HEK293T (cell line): Measurements from ENCODE around the gene MFF.

Experiments
- CTCF ChIA-PET: fragments of 350-600 bp; formaldehyde crosslinking; extraction: SDS; loops from one replicate; lab custom pipeline; 2021; ENCODE audit warnings: antibody characterized with exemption, inconsistent platforms; lab: Yijun Ruan, JAX
- POLR2A ChIA-PET: fragments of 350-600 bp; formaldehyde crosslinking; extraction: SDS; loops from one replicate; lab custom pipeline; 2020; ENCODE audit warnings: antibody characterized with exemption, inconsistent platforms; lab: Yijun Ruan, JAX
- DNase-seq: peaks from one replicate; pipeline ENCODE4 v3.0.0; 2012; ENCODE audit warnings: mixed read lengths; ENCODE audit errors: extremely low spot score
- ARNT ChIP-seq: fragments of 450-650 bp; IDR thresholded peaks from 2 replicates; pipeline ENCODE4 v1.6.1; 2017; ENCODE audit warnings: mild to moderate bottlenecking
- BHLHE40 ChIP-seq: fragments of 450-650 bp; IDR thresholded peaks from 2 replicates; pipeline ENCODE4 v1.6.1; 2016; ENCODE audit warnings: mild to moderate bottlenecking, moderate library complexity, borderline replicate concordance
- CTBP1 ChIP-seq: fragments of 450-650 bp; IDR thresholded peaks from 2 replicates; pipeline ENCODE4 v1.6.1; 2016; ENCODE audit warnings: borderline replicate concordance
- ELF4 ChIP-seq: fragments of 450-650 bp; IDR thresholded peaks from 2 replicates; pipeline ENCODE4 v1.6.1; 2017; ENCODE audit warnings: antibody characterized with exemption
- FOXA1 ChIP-seq: fragments of 450-650 bp; IDR thresholded peaks from 2 replicates; pipeline ENCODE4 v1.6.1; 2016; ENCODE audit warnings: mild to moderate bottlenecking
- FOXK2 ChIP-seq: fragments of 450-650 bp; IDR thresholded peaks from 2 replicates; pipeline ENCODE4 v1.6.1; 2016; ENCODE audit warnings: mild to moderate bottlenecking
- FOXM1 ChIP-seq: fragments of 450-650 bp; IDR thresholded peaks from 2 replicates; pipeline ENCODE4 v1.6.1; 2017; ENCODE audit warnings: mild to moderate bottlenecking, borderline replicate concordance
- HDGF ChIP-seq: fragments of 450-650 bp; IDR thresholded peaks from 2 replicates; pipeline ENCODE4 v1.6.1; 2017; ENCODE audit warnings: antibody characterized with exemption, borderline replicate concordance
- L3MBTL2 ChIP-seq: fragments of 450-650 bp; conservative IDR thresholded peaks from 2 replicates; pipeline ENCODE4 v1.6.1; 2016; ENCODE audit warnings: mild to moderate bottlenecking
- LEF1 ChIP-seq: fragments of 450-650 bp; IDR thresholded peaks from 2 replicates; pipeline ENCODE4 v1.6.1; 2017; ENCODE audit warnings: mild to moderate bottlenecking, borderline replicate concordance
- NFRKB ChIP-seq: fragments of 450-650 bp; IDR thresholded peaks from 2 replicates; pipeline ENCODE4 v1.6.1; 2016; ENCODE audit warnings: mild to moderate bottlenecking, moderate library complexity
- SP1 ChIP-seq: fragments of 450-650 bp; IDR thresholded peaks from 2 replicates; pipeline ENCODE4 v1.6.1; 2017
- SUZ12 ChIP-seq: fragments of 450-650 bp; IDR thresholded peaks from 2 replicates; pipeline ENCODE4 v1.6.1; 2016; ENCODE audit warnings: mild to moderate bottlenecking
- TARDBP ChIP-seq: fragments of 450-650 bp; IDR thresholded peaks from 2 replicates; pipeline ENCODE4 v1.6.1; 2016
- ZNF384 ChIP-seq: fragments of 450-650 bp; IDR thresholded peaks from 2 replicates; pipeline ENCODE4 v1.6.1; 2016
- TF ChIP-seq, protein P1 (sequence below): fragments of 450-650 bp; IDR thresholded peaks from 2 replicates; pipeline ENCODE4 v1.6.1; 2016

MFF gene

GRCh38 chr2:227323818-227324217 lies 1.2 kb upstream of the MFF start:
- TF ChIP-seq ARNT (no peak), BHLHE40 (no peak), FOXA1 (no peak), HDGF (no peak), CTBP1 (no peak), NFRKB (no peak), FOXK2 (no peak)
- DNase-seq: no peak
- POLR2A ChIA-PET: no interaction called here
- CTCF ChIA-PET: no interaction called here

DNA sequence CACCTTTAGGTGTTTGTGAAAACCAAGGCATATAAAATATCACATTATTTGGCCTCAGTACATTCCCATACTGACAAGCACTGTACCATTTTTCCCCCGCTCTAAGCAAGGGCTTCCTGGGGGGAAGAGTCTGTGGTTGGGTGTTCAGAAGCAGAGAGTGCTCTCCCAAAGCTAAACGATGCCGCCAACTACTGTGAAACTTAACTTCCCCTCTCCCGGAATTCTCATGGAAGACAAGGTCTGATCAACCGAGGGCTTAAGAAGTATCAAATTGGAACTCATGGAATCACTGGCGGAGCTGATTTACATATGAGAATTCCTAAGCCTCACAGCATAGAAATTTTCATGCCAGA lies 433 bp upstream of the MFF start:
- TF ChIP-seq TARDBP (no peak), LEF1 (no peak), FOXK2 (no peak), ARNT (no peak), FOXM1 (no peak)
- ChIA-PET POLR2A (no interaction called here), CTCF (no interaction called here)
- DNase-seq: peak; percentile 25

DNA sequence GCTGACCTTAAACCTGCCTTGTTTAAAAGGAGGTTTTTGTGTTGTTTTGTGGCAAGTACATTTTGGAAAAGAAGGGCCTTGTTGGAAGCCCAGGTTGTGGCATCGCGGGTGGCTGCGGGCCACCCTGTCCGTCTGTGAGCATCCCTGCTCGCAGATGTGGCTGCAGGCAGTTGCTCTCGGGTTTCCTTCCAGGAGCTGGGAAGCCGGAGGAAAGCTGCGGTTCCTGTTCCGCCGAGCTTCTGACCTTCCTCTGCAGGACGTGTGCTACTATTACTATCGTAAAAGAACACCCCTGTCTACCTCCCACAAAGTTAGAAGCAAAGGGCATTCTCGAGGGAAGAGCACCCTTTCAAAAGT lies 766 bp downstream of the MFF start:
- TF ChIP-seq HDGF (no peak), ZNF384 (no peak), ARNT (no peak), FOXK2 (no peak), SUZ12 (no peak), ELF4 (no peak), TARDBP (no peak), FOXM1 (no peak), SP1 (no peak), L3MBTL2 (no peak), FOXA1 (no peak), LEF1 (no peak), CTBP1 (no peak)
- POLR2A ChIA-PET: no interaction called here
- peak; percentile 50 for DNase-seq
- CTCF ChIA-PET: interaction anchor here (0.6 kb wide), 1 partner anchor 1357 kb away, joined by 5 read pairs; no protein-coding TSS in a partner anchor

DNA sequence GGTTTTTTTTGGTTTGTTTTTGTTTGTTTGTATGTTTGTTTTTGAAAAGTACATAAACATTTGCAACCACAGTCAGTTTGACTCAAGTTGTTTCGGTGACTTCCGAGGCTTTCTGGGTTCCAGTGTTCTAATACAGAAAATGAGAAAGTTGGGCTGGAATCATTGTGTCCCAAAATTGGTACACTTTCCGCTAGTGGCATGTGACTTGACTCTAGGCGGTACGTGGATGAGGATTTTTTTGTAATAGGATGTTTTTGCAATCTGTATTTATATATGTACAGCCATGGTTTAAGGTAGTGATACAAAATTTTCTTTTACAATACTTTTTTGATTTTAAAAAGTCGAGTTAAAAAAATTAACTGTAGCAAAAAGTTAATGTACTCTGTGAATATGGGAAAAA lies 1.7 kb downstream of the MFF start:
- CTCF ChIA-PET: interaction anchor here (0.6 kb wide), 1 partner anchor 546 kb away, joined by 5 read pairs; no protein-coding TSS in a partner anchor

GRCh38 chr2:227335713-227336112 lies 10.7 kb downstream of the MFF start:
- ChIA-PET CTCF (no interaction called here), POLR2A (no interaction called here)
- DNase-seq: no peak
- TF ChIP-seq, protein P1, sequence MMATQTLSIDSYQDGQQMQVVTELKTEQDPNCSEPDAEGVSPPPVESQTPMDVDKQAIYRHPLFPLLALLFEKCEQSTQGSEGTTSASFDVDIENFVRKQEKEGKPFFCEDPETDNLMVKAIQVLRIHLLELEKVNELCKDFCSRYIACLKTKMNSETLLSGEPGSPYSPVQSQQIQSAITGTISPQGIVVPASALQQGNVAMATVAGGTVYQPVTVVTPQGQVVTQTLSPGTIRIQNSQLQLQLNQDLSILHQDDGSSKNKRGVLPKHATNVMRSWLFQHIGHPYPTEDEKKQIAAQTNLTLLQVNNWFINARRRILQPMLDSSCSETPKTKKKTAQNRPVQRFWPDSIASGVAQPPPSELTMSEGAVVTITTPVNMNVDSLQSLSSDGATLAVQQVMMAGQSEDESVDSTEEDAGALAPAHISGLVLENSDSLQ: no peak
- no peak for TF ChIP-seq ZNF384

More for the DNA sequence above, 1.7 kb downstream of the MFF start:
- POLR2A ChIA-PET: no interaction called here
- no peak for DNase-seq
- TF ChIP-seq FOXA1 (no peak), FOXM1 (no peak), LEF1 (no peak), ARNT (no peak), ZNF384 (no peak), SP1 (no peak), BHLHE40 (no peak), L3MBTL2 (no peak), SUZ12 (no peak), TARDBP (no peak), HDGF (no peak), FOXK2 (no peak), CTBP1 (no peak), ELF4 (no peak), NFRKB (no peak)
- TF ChIP-seq, protein P1: no peak

DNA sequence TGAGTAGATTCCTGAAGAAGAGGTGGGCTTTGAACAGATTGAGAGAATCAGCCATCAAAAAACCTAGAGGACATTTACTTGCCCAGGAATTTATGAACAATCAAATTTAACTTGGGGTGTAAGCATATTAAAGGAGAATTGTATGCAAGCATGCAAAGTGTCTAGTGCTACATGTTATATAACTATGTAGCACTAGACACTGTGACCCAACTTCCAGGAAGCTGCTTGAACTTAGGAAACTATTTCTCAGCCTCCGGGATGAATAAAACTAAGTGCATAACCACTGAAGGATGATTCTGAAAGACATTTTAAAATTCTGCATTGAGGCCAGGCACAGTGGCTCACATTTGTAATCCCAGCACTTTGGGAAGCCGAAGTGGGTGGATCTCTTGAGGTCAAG lies 12.4 kb downstream of the MFF start:
- TF ChIP-seq FOXK2 (no peak), HDGF (no peak)
- POLR2A ChIA-PET: no interaction called here
- no peak for DNase-seq
- CTCF ChIA-PET: no interaction called here

- CTCF ChIA-PET: interaction anchor here (0.6 kb wide), 1 partner anchor 319 kb away, joined by 3 read pairs; no protein-coding TSS in a partner anchor
- POLR2A ChIA-PET: no interaction called here
- TF ChIP-seq L3MBTL2 (no peak), CTBP1 (no peak)
- no peak for DNase-seq
These were observed 14.1 kb downstream of the MFF start for GRCh38 chr2:227339098-227339599.

DNA sequence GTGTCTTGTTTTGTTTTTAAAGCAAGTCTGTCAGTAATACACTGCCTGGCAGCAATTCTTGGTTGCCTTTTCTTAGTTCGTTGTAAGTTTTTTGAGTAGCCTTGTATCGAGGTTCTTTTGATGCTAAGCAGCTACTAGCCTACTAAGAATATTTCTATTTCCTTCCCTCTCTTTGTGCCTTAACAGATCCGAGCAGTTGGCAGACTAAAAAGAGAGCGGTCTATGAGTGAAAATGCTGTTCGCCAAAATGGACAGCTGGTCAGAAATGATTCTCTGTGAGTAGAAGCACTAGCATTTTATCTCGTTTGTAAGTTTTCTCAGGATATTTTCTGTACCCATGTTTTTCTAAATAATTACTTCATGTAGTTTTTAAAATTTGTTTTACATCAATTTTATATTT lies 15.1 kb downstream of the MFF start:
- TF ChIP-seq LEF1: no peak
- no peak for TF ChIP-seq FOXM1
- no peak for TF ChIP-seq CTBP1
- no peak for TF ChIP-seq ZNF384
- no peak for TF ChIP-seq FOXK2
- TF ChIP-seq ARNT: no peak
- no peak for TF ChIP-seq FOXA1
- no peak for TF ChIP-seq SP1
- TF ChIP-seq, protein P1: no peak
- no peak for TF ChIP-seq HDGF
- no peak for TF ChIP-seq ELF4
- TF ChIP-seq L3MBTL2: no peak
- TF ChIP-seq SUZ12: no peak
- no peak for TF ChIP-seq NFRKB
- no peak for TF ChIP-seq TARDBP
- TF ChIP-seq BHLHE40: no peak
- POLR2A ChIA-PET: no interaction called here

More for the DNA sequence above, 15.1 kb downstream of the MFF start:
- CTCF ChIA-PET: no interaction called here
- no peak for DNase-seq
